K562 (cell line): ENCODE data around the gene TMEM117.

Source experiments
- MAFF ChIP-seq: IDR thresholded peaks from 2 replicates; pipeline ENCODE4 v1.6.1; 2012; ENCODE audit warnings: low read length, improper control_type of control experiment
- TRIM28 ChIP-seq: fragments of 450-650 bp; IDR thresholded peaks from 2 replicates; pipeline ENCODE4 v1.6.1; 2017

DNA sequence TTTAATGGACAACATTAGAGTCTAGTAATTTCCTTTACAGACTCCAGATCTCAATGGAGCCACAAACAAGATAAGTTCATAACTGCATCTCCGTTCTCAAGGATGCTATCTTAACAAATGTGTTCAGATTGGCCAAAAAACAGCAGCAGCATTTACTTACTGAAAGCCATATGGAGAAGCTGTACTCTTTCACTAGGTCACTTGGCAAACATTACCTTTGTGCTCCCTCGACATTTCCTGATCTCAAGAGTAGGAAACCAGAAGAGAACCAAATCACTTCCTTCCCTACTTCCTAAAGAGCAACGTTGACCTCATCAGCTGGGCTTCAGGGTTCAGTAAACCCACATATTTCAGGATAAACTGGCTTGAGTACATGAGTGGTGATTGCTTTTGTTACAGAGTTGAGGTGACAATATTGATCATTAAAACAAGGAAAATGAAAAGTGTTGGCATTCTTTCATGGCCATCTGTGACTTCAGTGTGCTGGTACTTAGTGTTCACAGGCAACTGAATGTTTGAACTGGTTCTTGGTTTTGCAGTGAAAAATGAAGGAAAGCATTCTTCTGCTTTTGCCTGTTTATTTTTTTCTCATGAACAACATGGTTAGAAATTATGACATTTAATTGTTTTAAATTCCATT is 449.6 kb downstream of the TMEM117 start:
- no peak for TF ChIP-seq MAFF
- TF ChIP-seq TRIM28, result no peak
